ENCODE measurements around the gene PRRC2C.

Gene PRRC2C

GRCh38 chr1:171470726-171471125, 14.6 kb upstream of the PRRC2C start:
- H3K9me3 ChIP-seq (ENCODE audit: control insufficient read depth in 5 of 5, low read length in 5 of 5) = no peaks in the 10 kb centered on the region
- H3K9ac ChIP-seq (ENCODE audit: low read length in 5 of 5) = no peak overlapping the region
- no peaks in the 10 kb centered on the region for H3K4me1 ChIP-seq (ENCODE audit: control insufficient read depth in 5 of 5, insufficient read depth in 5 of 5, low read length in 5 of 5)
- H3K4me3 ChIP-seq (ENCODE audit: low read depth in 1 of 5, low read length in 5 of 5) = no peak overlapping the region
- H3K36me3 ChIP-seq (ENCODE audit: control insufficient read depth in 5 of 5, insufficient read depth in 5 of 5, low read length in 5 of 5) = no peaks in the 10 kb centered on the region
- no peak overlapping the region for H3K27ac ChIP-seq (ENCODE audit: low read depth, low read length)
- no peaks in the 10 kb centered on the region for H3K27me3 ChIP-seq (ENCODE audit: control insufficient read depth in 5 of 5, insufficient read depth in 4 of 5, low read length in 5 of 5)

GRCh38 chr1:171472183-171472647, 13.1 kb upstream of the PRRC2C start:
- H3K4me3 ChIP-seq (ENCODE audit: low read depth in 1 of 5, low read length in 5 of 5) = no peak overlapping the region
- no peaks in the 10 kb centered on the region for H3K9me3 ChIP-seq (ENCODE audit: control insufficient read depth in 5 of 5, low read length in 5 of 5)
- no peaks in the 10 kb centered on the region for H3K36me3 ChIP-seq (ENCODE audit: control insufficient read depth in 5 of 5, insufficient read depth in 5 of 5, low read length in 5 of 5)
- no peaks in the 10 kb centered on the region for H3K4me1 ChIP-seq (ENCODE audit: control insufficient read depth in 5 of 5, insufficient read depth in 5 of 5, low read length in 5 of 5)
- H3K27me3 ChIP-seq (ENCODE audit: control insufficient read depth in 5 of 5, insufficient read depth in 4 of 5, low read length in 5 of 5) = no peaks in the 10 kb centered on the region
- H3K27ac ChIP-seq (ENCODE audit: low read depth, low read length) = no peak overlapping the region
- H3K9ac ChIP-seq (ENCODE audit: low read length in 5 of 5) = no peak overlapping the region

GRCh38 chr1:171476829-171477228, 8.5 kb upstream of the PRRC2C start:
- H3K4me1 ChIP-seq (ENCODE audit: control insufficient read depth in 5 of 5, insufficient read depth in 5 of 5, low read length in 5 of 5) = no peaks in the 10 kb centered on the region
- no peak overlapping the region for H3K27ac ChIP-seq (ENCODE audit: low read depth, low read length)
- H3K36me3 ChIP-seq (ENCODE audit: control insufficient read depth in 5 of 5, insufficient read depth in 5 of 5, low read length in 5 of 5) = no peaks in the 10 kb centered on the region
- no peak overlapping the region for H3K9ac ChIP-seq (ENCODE audit: low read length in 5 of 5)
- no peaks in the 10 kb centered on the region for H3K27me3 ChIP-seq (ENCODE audit: control insufficient read depth in 5 of 5, insufficient read depth in 4 of 5, low read length in 5 of 5)
- H3K9me3 ChIP-seq (ENCODE audit: control insufficient read depth in 5 of 5, low read length in 5 of 5) = no peaks in the 10 kb centered on the region
- H3K4me3 ChIP-seq (ENCODE audit: low read depth in 1 of 5, low read length in 5 of 5) = no peak overlapping the region

GRCh38 chr1:171477804-171478203, 7.5 kb upstream of the PRRC2C start:
- no peaks in the 10 kb centered on the region for H3K4me1 ChIP-seq (ENCODE audit: control insufficient read depth in 5 of 5, insufficient read depth in 5 of 5, low read length in 5 of 5)
- H3K9ac ChIP-seq (ENCODE audit: low read length in 5 of 5) = no peak overlapping the region
- H3K36me3 ChIP-seq (ENCODE audit: control insufficient read depth in 5 of 5, insufficient read depth in 5 of 5, low read length in 5 of 5) = no peaks in the 10 kb centered on the region
- no peaks in the 10 kb centered on the region for H3K27me3 ChIP-seq (ENCODE audit: control insufficient read depth in 5 of 5, insufficient read depth in 4 of 5, low read length in 5 of 5)
- no peak overlapping the region for H3K27ac ChIP-seq (ENCODE audit: low read depth, low read length)
- H3K4me3 ChIP-seq (ENCODE audit: low read depth in 1 of 5, low read length in 5 of 5) = no peak overlapping the region
- H3K9me3 ChIP-seq (ENCODE audit: control insufficient read depth in 5 of 5, low read length in 5 of 5) = no peaks in the 10 kb centered on the region

GRCh38 chr1:171480035-171480434, 5.3 kb upstream of the PRRC2C start:
- no peaks in the 10 kb centered on the region for H3K27me3 ChIP-seq (ENCODE audit: control insufficient read depth in 5 of 5, insufficient read depth in 4 of 5, low read length in 5 of 5)
- no peak overlapping the region for H3K9ac ChIP-seq (ENCODE audit: low read length in 5 of 5)
- no peak overlapping the region for H3K4me3 ChIP-seq (ENCODE audit: low read depth in 1 of 5, low read length in 5 of 5)
- H3K36me3 ChIP-seq (ENCODE audit: control insufficient read depth in 5 of 5, insufficient read depth in 5 of 5, low read length in 5 of 5) = no peaks in the 10 kb centered on the region
- H3K4me1 ChIP-seq (ENCODE audit: control insufficient read depth in 5 of 5, insufficient read depth in 5 of 5, low read length in 5 of 5) = peaks cover 0 to 6% (median 3%) of the 10 kb centered on the region in 5 donors
- no peaks in the 10 kb centered on the region for H3K9me3 ChIP-seq (ENCODE audit: control insufficient read depth in 5 of 5, low read length in 5 of 5)
- no peak overlapping the region for H3K27ac ChIP-seq (ENCODE audit: low read depth, low read length)

GRCh38 chr1:171484760-171485374, 463 bp upstream of the PRRC2C start:
- peaks cover 0 to 33% (median 32%) of the 10 kb centered on the region in 5 donors for H3K4me1 ChIP-seq (ENCODE audit: control insufficient read depth in 5 of 5, insufficient read depth in 5 of 5, low read length in 5 of 5)
- H3K27me3 ChIP-seq (ENCODE audit: control insufficient read depth in 5 of 5, insufficient read depth in 4 of 5, low read length in 5 of 5) = no peaks in the 10 kb centered on the region
- H3K9me3 ChIP-seq (ENCODE audit: control insufficient read depth in 5 of 5, low read length in 5 of 5) = no peaks in the 10 kb centered on the region
- H3K4me3 ChIP-seq (ENCODE audit: low read depth in 1 of 5, low read length in 5 of 5) = peak overlapping the region; percentile 73 to 96 (median 91)
- H3K27ac ChIP-seq (ENCODE audit: low read depth, low read length) = peak overlapping the region; percentile 100
- H3K36me3 ChIP-seq (ENCODE audit: control insufficient read depth in 5 of 5, insufficient read depth in 5 of 5, low read length in 5 of 5) = no peaks in the 10 kb centered on the region
- peak overlapping the region; percentile 73 to 100 (median 100) for H3K9ac ChIP-seq (ENCODE audit: low read length in 5 of 5)

GRCh38 chr1:171486048-171486519, 754 bp downstream of the PRRC2C start:
- peaks cover 0 to 41% (median 33%) of the 10 kb centered on the region in 5 donors for H3K4me1 ChIP-seq (ENCODE audit: control insufficient read depth in 5 of 5, insufficient read depth in 5 of 5, low read length in 5 of 5)

GRCh38 chr1:171487038-171487437, 1.7 kb downstream of the PRRC2C start:
- H3K4me3 ChIP-seq (ENCODE audit: low read depth in 1 of 5, low read length in 5 of 5) = peak overlapping the region; percentile 73 to 96 (median 91)
- H3K9ac ChIP-seq (ENCODE audit: low read length in 5 of 5) = peak overlapping the region in 3 of 5 donors; percentile 99 to 100 (median 100)
- peaks cover 0 to 4% (median 3%) of the 10 kb centered on the region in 5 donors for H3K36me3 ChIP-seq (ENCODE audit: control insufficient read depth in 5 of 5, insufficient read depth in 5 of 5, low read length in 5 of 5)
- H3K4me1 ChIP-seq (ENCODE audit: control insufficient read depth in 5 of 5, insufficient read depth in 5 of 5, low read length in 5 of 5) = peaks cover 0 to 41% (median 36%) of the 10 kb centered on the region in 5 donors
- no peaks in the 10 kb centered on the region for H3K27me3 ChIP-seq (ENCODE audit: control insufficient read depth in 5 of 5, insufficient read depth in 4 of 5, low read length in 5 of 5)
- H3K27ac ChIP-seq (ENCODE audit: low read depth, low read length) = peak overlapping the region; percentile 100
- H3K9me3 ChIP-seq (ENCODE audit: control insufficient read depth in 5 of 5, low read length in 5 of 5) = no peaks in the 10 kb centered on the region

More at GRCh38 chr1:171486048-171486519, 754 bp downstream of the PRRC2C start:
- Histone ChIP-seq H3K36me3 (ENCODE audit: control insufficient read depth in 5 of 5, insufficient read depth in 5 of 5, low read length in 5 of 5) (peaks cover 0 to 4% (median under 1%) of the 10 kb centered on the region in 5 donors), H3K27me3 (ENCODE audit: control insufficient read depth in 5 of 5, insufficient read depth in 4 of 5, low read length in 5 of 5) (no peaks in the 10 kb centered on the region), H3K9me3 (ENCODE audit: control insufficient read depth in 5 of 5, low read length in 5 of 5) (no peaks in the 10 kb centered on the region), H3K27ac (ENCODE audit: low read depth, low read length) (peak overlapping the region; percentile 100), H3K4me3 (ENCODE audit: low read depth in 1 of 5, low read length in 5 of 5) (peak overlapping the region; percentile 73 to 96 (median 91)), H3K9ac (ENCODE audit: low read length in 5 of 5) (peak overlapping the region; percentile 97 to 100 (median 100))

GRCh38 chr1:171488190-171488929, 3.0 kb downstream of the PRRC2C start:
- H3K36me3 ChIP-seq (ENCODE audit: control insufficient read depth in 5 of 5, insufficient read depth in 5 of 5, low read length in 5 of 5) = peaks cover 0 to 4% (median 3%) of the 10 kb centered on the region in 5 donors
- H3K9me3 ChIP-seq (ENCODE audit: control insufficient read depth in 5 of 5, low read length in 5 of 5) = no peaks in the 10 kb centered on the region
- H3K27me3 ChIP-seq (ENCODE audit: control insufficient read depth in 5 of 5, insufficient read depth in 4 of 5, low read length in 5 of 5) = no peaks in the 10 kb centered on the region
- no peak overlapping the region for H3K4me3 ChIP-seq (ENCODE audit: low read depth in 1 of 5, low read length in 5 of 5)
- H3K9ac ChIP-seq (ENCODE audit: low read length in 5 of 5) = no peak overlapping the region
- peak overlapping the region; percentile 47 for H3K27ac ChIP-seq (ENCODE audit: low read depth, low read length)
- peaks cover 0 to 41% (median 36%) of the 10 kb centered on the region in 5 donors for H3K4me1 ChIP-seq (ENCODE audit: control insufficient read depth in 5 of 5, insufficient read depth in 5 of 5, low read length in 5 of 5)

- Histone ChIP-seq H3K27ac (ENCODE audit: low read depth, low read length) (no peak overlapping the region), H3K4me3 (ENCODE audit: low read depth in 1 of 5, low read length in 5 of 5) (no peak overlapping the region), H3K4me1 (ENCODE audit: control insufficient read depth in 5 of 5, insufficient read depth in 5 of 5, low read length in 5 of 5) (peaks cover 0 to 28% (median 26%) of the 10 kb centered on the region in 5 donors), H3K9me3 (ENCODE audit: control insufficient read depth in 5 of 5, low read length in 5 of 5) (no peaks in the 10 kb centered on the region), H3K36me3 (ENCODE audit: control insufficient read depth in 5 of 5, insufficient read depth in 5 of 5, low read length in 5 of 5) (peaks cover 0 to 4% (median 3%) of the 10 kb centered on the region in 5 donors), H3K27me3 (ENCODE audit: control insufficient read depth in 5 of 5, insufficient read depth in 4 of 5, low read length in 5 of 5) (no peaks in the 10 kb centered on the region), H3K9ac (ENCODE audit: low read length in 5 of 5) (peak overlapping the region in 2 of 5 donors; percentile 26 to 51)
These were observed 8.7 kb downstream of the PRRC2C start for GRCh38 chr1:171494076-171494475.

Data from subcutaneous abdominal adipose tissue (tissue), 5 donors.